DMS79 (cell line): Measurements from ENCODE around the gene CCL28.

Experiments used
- DNase-seq: peaks from one replicate; lab custom pipeline; 2025; lab: John Stamatoyannopoulos, UW

CCL28 gene

GRCh38 chr5:43357067-43357466 is 55.1 kb downstream of the CCL28 start:
- no peak for DNase-seq

- DNase-seq: no peak
Measured at GRCh38 chr5:43354774-43355173, 57.4 kb downstream of the CCL28 start.

DNA sequence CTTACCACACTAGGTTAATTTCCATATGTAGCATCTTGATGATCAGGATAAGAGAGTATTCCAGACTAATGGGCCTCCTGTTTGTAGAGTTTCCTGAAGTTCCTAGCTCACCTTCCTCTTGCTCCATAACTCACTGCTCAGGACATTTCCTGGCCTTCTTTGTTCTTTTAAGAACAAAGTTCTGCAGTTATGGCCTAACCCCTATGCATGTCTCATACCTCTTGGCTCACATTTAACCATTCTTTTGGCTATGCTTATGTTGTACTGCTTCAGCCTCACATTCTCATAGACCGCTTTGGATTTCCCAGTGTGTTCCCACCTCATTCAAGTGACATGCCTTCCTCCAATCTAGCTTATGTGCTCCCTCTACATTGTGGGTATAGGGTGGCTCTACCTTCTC is 58.5 kb downstream of the CCL28 start:
- DNase-seq: no peak

GRCh38 chr5:43352915-43353314 is 59.3 kb downstream of the CCL28 start:
- DNase-seq: no peak

GRCh38 chr5:43352131-43352530 is 60.1 kb downstream of the CCL28 start:
- DNase-seq: no peak

DNA sequence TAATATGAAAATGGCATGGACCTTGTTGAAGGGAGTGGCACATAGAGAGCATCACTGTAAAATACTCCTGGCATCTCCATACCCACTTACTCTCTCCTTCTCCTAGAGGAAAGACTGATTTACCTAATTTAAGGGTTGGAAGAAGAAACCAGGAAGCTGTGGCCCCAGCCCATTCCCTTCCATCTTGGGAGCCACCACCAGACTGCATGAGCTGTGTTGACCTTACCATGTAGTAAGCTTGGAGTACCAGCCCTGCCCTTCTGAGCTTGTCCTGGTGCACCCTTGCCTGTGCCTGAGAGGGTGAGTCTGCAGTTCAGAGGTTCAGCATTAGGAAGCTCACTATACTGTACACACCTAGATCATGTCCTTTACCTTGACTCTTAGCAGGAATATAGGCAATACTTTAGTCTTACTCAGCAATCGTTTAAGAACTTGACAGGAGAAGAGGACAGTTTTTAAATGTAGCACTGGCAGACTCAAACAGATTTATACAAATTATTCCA is 63.3 kb downstream of the CCL28 start:
- DNase-seq: no peak

DNA sequence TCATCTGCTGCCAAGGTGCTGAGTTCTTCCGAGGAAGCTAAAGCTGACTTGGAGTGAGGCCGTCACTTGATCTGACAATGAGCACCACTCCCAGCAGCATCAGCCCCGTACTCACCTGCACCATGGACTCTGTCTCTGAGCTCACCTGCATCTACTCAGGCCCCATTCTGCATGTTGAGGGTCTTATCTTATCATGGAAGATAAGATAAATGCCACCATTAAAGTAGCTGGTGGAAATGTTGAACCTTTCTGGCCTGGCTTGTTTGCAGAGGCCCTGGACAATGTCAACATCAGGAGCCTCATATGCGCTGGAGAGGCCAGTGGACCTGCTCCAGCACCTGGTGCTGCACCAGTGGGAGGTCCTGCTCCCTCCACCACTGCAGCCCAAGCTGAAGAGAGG is 64.0 kb downstream of the CCL28 start:
- no peak for DNase-seq

- DNase-seq: no peak
Measured at GRCh38 chr5:43338862-43339261, 73.3 kb downstream of the CCL28 start.

DNA sequence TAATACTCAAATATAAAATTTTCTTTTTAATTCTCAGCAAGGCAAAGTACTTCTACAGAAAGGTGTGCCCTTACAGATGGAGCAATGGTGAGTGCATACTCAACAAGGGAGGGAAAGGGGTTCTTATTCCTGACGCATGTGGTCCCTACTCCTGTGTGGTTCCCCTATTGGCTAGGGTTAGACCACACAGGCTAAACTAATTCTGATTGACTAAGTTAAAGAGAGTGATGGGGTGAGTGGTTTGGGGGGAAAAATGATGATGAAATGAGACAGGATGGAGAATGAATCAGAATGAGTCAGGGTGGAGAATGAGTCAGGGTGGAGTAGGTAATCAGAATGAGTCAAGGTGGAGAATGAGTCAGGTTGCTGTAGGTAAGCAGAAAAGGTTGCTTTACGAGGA is 76.0 kb downstream of the CCL28 start:
- DNase-seq: no peak

DNA sequence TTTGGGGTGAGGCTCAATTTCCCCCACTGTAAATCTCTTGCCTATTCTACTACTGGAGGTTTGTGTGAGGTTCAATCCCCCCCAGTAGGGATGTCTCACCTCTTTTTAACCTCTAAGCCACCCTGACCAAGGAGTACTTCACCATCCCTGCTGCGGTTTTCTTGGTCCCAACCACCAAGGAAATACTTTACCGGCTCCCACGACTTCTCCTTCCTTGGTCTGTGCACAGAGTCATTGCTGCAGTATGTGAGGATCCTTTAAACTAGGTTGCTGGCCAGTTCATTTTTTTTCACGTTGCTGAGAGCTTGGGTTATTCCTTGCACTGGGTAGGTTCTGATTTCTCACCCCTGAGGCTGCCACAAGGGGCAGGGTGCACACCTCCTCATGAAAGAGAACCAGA is 76.5 kb downstream of the CCL28 start:
- DNase-seq: no peak

GRCh38 chr5:43332401-43332800 is 79.8 kb downstream of the CCL28 start:
- DNase-seq: no peak
